ENCODE data around the gene COL23A1.

GRCh38 chr5:178347956-178348355, 242.2 kb downstream of the COL23A1 start:
- TF ChIP-seq CTCF (conservative IDR thresholded peaks at IDR 0.05; ENCODE audit: low read depth in 2 of 2): no peak
- no peak for TF ChIP-seq EZH2phosphoT487 (IDR thresholded peaks at IDR 0.05; ENCODE audit: unreplicated experiment)

Data from GM23338 (cell line).